ENCODE results near the gene GRM3. TPM values are rescaled to one million over a fixed set of nuclear protein-coding genes. Genes with fewer than 3 reads are reported as not detected.

The GRM3 gene
- polyA plus RNA-seq, 1 experiment = not detected

- CTCF ChIA-PET = interaction anchor here (0.6 kb wide), 1 partner anchor 26 kb away, joined by 4 read pairs; no protein-coding TSS in a partner anchor
These were observed 257.2 kb downstream of the GRM3 start for GRCh38 chr7:86900886-86901285.

GRCh38 chr7:86904949-86905834 lies 261.5 kb downstream of the GRM3 start:
- ChIA-PET POLR2A (no interaction called here), CTCF (interaction anchor here (0.6 to 2.4 kb wide), 25 partner anchors 10 to 2000 kb away, joined by 3 to 21 read pairs (median 3); no protein-coding TSS in a partner anchor)
- Histone ChIP-seq H3K9me3 (ENCODE audit: control insufficient read depth, insufficient read depth, low read length) (no peaks in the 10 kb centered on the region), H3K4me3 (ENCODE audit: low read depth, low read length) (no peak overlapping the region), H3K27me3 (ENCODE audit: control insufficient read depth, insufficient read depth, low read length) (no peaks in the 10 kb centered on the region), H3K27ac (ENCODE audit: low read depth, low read length) (no peak overlapping the region)
- no peak for DNase-seq (ENCODE audit: low read depth, low spot score)
- TF ChIP-seq CTCF (IDR thresholded peaks at IDR 0.05; ENCODE audit: low read depth, low read length) = peak; percentile 68

More at GRCh38 chr7:86900886-86901285, 257.2 kb downstream of the GRM3 start:
- Histone ChIP-seq H3K27ac (ENCODE audit: low read depth, low read length) (no peak overlapping the region), H3K27me3 (ENCODE audit: control insufficient read depth, insufficient read depth, low read length) (no peaks in the 10 kb centered on the region), H3K9me3 (ENCODE audit: control insufficient read depth, insufficient read depth, low read length) (no peaks in the 10 kb centered on the region), H3K4me3 (ENCODE audit: low read depth, low read length) (no peak overlapping the region)
- POLR2A ChIA-PET = no interaction called here
- no peak for TF ChIP-seq CTCF (IDR thresholded peaks at IDR 0.05; ENCODE audit: low read depth, low read length)
- DNase-seq (ENCODE audit: low read depth, low spot score) = no peak

- no peak for DNase-seq (ENCODE audit: low read depth, low spot score)
- H3K9me3 ChIP-seq (ENCODE audit: control insufficient read depth, insufficient read depth, low read length) = no peaks in the 10 kb centered on the region
- TF ChIP-seq CTCF (IDR thresholded peaks at IDR 0.05; ENCODE audit: low read depth, low read length) = no peak
- ChIA-PET POLR2A (no interaction called here), CTCF (interaction anchor here (0.9 kb wide), 1 partner anchor 239 kb away, joined by 4 read pairs; no protein-coding TSS in a partner anchor)
- no peaks in the 10 kb centered on the region for H3K27me3 ChIP-seq (ENCODE audit: control insufficient read depth, insufficient read depth, low read length)
- H3K4me3 ChIP-seq (ENCODE audit: low read depth, low read length) = no peak overlapping the region
- no peak overlapping the region for H3K27ac ChIP-seq (ENCODE audit: low read depth, low read length)
These were observed 265.2 kb downstream of the GRM3 start for GRCh38 chr7:86908948-86909347.

DNA sequence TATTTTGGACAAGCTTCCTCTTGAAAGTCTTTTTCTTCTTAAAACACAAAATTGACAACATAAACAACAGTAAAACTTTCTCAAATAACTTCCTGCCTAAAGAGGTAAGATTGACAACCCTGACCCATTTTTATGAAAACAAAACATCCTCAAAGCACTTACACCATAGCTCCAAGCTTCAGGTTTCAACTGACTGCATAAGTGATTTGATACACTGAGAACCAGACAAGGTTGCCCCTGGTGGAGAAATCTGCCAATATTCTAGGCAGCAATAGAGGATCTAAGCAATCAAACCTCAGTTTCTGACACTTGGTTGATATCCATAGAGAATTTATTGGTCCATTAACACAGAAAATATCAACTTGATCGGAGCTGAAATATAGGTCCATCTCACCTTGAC lies 267.9 kb downstream of the GRM3 start:
- CTCF ChIA-PET = interaction anchor here (1.3 to 1.5 kb wide), 2 partner anchors 11 to 16 kb away, joined by 4 to 7 read pairs; no protein-coding TSS in a partner anchor
- H3K27me3 ChIP-seq (ENCODE audit: control insufficient read depth, insufficient read depth, low read length) = no peaks in the 10 kb centered on the region
- TF ChIP-seq CTCF (IDR thresholded peaks at IDR 0.05; ENCODE audit: low read depth, low read length) = no peak
- no peak for DNase-seq (ENCODE audit: low read depth, low spot score)
- H3K27ac ChIP-seq (ENCODE audit: low read depth, low read length) = no peak overlapping the region
- POLR2A ChIA-PET = no interaction called here
- no peaks in the 10 kb centered on the region for H3K9me3 ChIP-seq (ENCODE audit: control insufficient read depth, insufficient read depth, low read length)
- no peak overlapping the region for H3K4me3 ChIP-seq (ENCODE audit: low read depth, low read length)

DNA sequence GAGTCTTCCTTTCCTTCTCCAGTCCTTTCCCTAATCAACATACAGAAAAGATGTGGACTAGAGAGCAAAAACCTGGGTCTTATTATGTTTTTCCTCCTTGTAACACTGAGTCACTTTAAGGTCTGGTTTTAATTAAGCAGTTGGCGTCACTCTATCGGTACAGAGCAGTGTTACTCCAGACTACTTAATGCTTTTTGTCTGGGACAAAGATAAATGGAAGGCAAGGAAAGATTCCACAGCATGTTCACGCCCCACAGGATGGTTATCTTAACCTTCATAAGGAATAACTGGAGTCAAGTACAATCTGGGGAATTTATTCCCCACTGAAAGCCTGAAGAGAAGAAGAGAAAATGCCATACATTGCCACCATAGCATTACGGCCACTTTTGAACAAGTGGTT lies 270.0 kb downstream of the GRM3 start:
- Histone ChIP-seq H3K9me3 (ENCODE audit: control insufficient read depth, insufficient read depth, low read length) (no peaks in the 10 kb centered on the region), H3K4me3 (ENCODE audit: low read depth, low read length) (no peak overlapping the region), H3K27me3 (ENCODE audit: control insufficient read depth, insufficient read depth, low read length) (no peaks in the 10 kb centered on the region), H3K27ac (ENCODE audit: low read depth, low read length) (no peak overlapping the region)
- no peak for TF ChIP-seq CTCF (IDR thresholded peaks at IDR 0.05; ENCODE audit: low read depth, low read length)
- DNase-seq (ENCODE audit: low read depth, low spot score) = no peak
- ChIA-PET POLR2A (no interaction called here), CTCF (interaction anchor here (3.5 kb wide), 1 partner anchor 235 kb away, joined by 19 read pairs; no protein-coding TSS in a partner anchor)
